ENCODE results near the gene SEC23IP.
"Not testable (repeated sequence)": the region's sequence is repeated elsewhere in the genome, so short reads cannot be mapped to it uniquely, and the experiment has no call there.

SEC23IP gene

DNA sequence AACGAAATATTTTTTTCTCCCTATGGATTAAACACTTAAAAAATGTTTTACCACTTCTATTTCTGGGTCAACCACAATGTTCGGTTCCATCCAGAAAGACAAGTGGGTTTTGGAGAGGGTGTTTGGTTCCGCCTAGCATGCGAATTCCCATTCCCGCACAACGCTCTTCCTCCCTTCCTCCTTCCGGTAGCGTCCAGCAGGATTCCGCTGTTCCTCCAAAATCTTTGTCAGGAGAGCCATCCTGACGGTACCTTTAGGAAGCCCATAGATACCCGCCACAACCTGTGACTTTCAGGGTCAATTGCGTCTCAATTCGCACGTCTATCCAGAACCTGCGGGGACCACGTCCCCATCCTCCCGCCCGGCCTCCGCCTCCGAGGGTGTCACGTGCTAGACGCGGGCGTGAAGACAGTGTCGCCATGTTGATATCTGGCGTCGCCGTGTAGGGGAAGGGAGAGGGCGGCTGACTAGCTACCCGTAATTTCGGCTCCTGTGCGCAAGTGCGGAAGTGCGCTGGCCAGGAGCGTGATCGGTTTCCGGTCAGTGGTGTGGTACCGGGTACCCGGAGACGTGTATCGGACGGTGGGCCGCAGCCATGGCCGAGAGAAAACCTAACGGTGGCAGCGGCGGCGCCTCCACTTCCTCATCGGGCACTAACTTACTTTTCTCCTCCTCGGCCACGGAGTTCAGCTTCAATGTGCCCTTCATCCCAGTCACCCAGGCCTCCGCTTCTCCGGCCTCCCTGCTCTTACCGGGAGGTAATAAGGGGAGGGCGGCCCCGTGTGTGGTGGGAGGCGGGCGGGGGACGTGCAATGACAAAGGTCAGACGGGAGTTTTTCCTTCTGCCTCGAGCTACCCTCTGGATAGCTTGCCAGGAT is at the start of gene SEC23IP:
Gene SEC23IP, plus strand, starts transcription at position 543 of the 878 bp plus-strand sequence. Its CDS starts 53 bp downstream, at position 596.
- DNase-seq (ENCODE audit: low read depth) = peak; percentile 84

DNA sequence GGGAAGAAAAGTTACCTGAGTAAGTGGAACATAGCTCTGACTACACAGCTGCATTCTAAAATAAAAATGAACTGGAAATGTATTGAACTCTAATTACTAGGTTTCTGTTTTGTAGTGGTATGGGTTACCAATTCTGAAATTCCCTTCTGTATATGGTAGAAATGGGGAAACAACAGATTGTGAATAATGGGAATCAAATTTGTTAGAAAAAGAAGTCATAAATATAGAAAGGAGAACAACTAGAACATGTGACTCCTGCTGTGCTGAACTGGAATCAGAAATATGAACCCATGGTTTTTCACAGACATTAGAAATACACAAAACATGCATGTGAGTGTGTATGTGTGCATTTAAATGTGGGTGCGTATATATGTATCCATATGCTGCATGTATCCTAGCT is 46.9 kb upstream of the SEC23IP start:
- no peak for DNase-seq (ENCODE audit: low read depth)

DNA sequence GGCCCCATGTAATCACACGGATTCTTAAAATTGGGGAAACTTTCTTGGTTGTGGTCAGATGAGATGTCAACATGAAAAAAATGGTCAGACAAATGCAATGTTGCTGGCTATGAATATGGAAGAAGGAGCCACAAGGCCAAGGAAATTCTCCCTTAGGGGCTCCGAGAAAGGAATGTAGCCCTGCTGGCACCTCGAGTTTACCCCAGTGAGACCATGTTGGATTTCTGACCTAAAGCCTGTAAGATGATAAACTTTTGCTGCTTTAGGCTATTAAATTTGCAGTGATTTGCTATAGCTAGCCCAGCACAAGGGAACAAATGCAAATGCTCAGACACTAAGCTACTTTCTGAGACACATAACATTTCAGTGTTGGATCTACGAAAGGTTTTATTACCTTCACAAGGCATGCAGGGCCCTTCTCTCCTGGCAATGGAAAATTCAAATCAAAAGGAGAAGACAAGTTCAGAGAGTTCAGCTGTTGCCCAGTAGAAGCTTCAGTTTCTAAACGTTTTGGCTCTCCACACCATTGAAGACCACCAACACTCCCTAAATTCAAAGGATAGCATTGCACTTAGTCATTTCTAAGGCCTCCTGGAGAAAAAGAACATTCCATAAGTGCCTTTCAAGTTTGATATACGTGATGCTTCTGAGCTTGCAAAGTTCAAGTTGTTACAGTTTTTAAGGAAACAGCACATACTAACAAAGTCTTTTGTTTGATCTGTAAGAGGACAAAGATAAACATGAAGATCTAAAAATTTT is 43.3 kb upstream of the SEC23IP start:
- no peak for DNase-seq (ENCODE audit: low read depth)

DNA sequence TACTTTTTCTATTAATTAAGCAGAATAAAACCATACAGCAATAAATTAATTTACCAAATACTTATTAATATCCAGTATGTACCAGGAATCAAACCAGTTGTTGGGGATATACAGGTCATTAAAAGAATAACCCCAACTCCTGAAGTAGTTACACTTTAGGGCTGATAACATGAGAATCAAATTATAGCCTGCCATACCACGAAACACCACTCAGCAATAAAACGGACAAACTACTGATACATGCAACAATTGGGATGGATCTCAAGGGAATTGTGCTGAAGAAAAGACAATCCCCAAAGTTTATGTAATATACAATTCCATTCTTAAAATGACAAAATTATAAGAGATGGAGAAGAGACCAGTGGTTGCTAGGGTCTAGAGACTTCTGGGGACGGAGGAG is 42.6 kb upstream of the SEC23IP start:
- no peak for DNase-seq (ENCODE audit: low read depth)

- DNase-seq (ENCODE audit: low read depth) = no peak
Observed at GRCh38 chr10:119852277-119852676, 40.3 kb upstream of the SEC23IP start.

- DNase-seq (ENCODE audit: low read depth) = no peak
Observed at GRCh38 chr10:119852822-119853221, 39.7 kb upstream of the SEC23IP start.

- DNase-seq (ENCODE audit: low read depth) = no peak
Observed at GRCh38 chr10:119853574-119853973, 39.0 kb upstream of the SEC23IP start.

DNA sequence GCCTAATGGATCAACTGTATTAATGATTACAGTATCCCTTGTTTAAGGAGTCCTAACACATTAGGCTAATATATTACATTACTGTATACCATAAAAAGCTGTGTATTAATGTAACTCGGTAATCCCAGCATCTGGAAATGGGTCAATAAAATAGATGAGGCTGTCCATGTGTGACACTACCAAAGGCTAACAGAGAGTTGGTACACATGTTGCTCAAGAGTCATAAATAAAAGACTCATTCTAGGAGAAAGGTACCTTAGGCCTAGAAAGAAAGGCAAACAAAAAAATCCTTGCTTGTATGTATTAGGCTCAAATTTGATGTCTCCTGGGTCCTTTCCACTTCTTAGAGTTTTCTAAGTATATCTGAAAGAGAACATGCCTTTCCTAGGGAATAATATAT is 34.5 kb upstream of the SEC23IP start:
- DNase-seq (ENCODE audit: low read depth) = no peak

DNA sequence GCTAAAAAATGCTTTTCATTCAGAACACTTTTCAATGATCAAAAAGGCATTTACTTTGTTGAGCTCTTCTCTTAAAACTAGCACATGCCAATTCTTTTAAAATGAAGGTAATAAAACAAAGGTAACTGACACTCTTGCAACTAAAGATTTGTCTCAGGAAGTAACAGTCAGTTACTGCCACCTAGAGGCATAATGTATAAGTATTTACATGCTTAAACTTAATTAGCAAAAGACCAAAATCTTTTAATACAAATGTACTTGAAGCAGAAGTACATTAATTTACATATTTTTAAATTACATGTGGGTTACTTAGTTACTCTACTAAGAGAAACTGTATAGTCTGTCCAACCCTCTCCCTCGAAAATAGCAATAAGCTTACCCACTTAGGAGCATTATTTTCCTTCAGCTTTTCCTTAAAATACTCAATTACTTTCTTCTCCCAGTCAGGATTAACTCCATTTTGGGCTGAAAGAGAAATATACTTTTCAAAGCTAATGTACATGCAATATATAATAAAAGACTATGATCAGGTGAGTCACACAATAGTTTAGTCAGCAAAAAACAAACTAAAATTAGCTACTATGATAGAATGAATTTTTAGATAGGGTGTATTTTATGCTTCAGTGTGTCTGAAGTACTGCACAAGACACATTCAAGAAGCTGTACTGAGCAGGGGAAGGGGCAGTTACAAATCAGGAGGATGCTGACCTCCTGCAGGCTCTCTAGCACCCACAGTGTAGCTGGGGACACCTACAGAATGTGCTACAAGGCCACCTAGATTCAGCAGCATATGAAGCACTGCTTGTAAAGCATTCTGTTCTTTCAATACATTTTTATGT is 32.9 kb upstream of the SEC23IP start:
- DNase-seq (ENCODE audit: low read depth) = no peak

- DNase-seq (ENCODE audit: low read depth) = no peak
Observed at GRCh38 chr10:119860866-119861607, 31.5 kb upstream of the SEC23IP start.

- DNase-seq (ENCODE audit: low read depth) = no peak
Observed at GRCh38 chr10:119862524-119862923, 30.0 kb upstream of the SEC23IP start.

- no peak for DNase-seq (ENCODE audit: low read depth)
Observed at GRCh38 chr10:119863951-119864565, 28.5 kb upstream of the SEC23IP start.

DNA sequence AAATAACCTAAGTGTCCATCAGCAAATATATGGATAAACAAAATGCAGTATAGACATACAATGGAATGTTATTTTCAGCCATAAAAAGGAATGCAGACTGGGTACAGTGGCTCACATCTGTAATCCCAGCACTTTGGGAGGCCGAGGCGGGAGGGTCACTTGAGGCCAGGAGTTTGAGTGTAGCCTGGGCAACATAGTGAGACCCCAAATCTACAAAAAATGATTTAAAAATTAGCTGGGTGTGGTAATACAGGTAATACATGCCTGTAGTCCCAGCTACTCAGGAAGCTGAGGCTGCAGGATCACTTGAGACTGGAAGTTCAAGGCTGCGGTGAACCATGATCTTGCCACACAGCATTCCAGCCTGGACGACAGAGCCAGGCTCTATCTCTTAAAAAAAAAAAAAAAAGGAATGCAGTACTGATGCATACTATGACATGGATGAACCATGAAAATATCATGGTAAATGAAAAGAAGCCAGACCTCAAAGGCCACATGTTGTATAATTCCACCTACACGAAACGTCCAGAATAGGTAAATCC is 26.8 kb upstream of the SEC23IP start:
- DNase-seq (ENCODE audit: low read depth) = no peak

GRCh38 chr10:119867317-119867716 is 25.2 kb upstream of the SEC23IP start:
- no peak for DNase-seq (ENCODE audit: low read depth)

- not testable (repeated sequence) for DNase-seq (ENCODE audit: low read depth)
Observed at GRCh38 chr10:119869398-119869797, 23.1 kb upstream of the SEC23IP start.

- peak; percentile 25 for DNase-seq (ENCODE audit: low read depth)
Observed at GRCh38 chr10:119871881-119872609, 20.5 kb upstream of the SEC23IP start.

GRCh38 chr10:119872610-119872859 is 20.0 kb upstream of the SEC23IP start, which contains the start of gene MCMBP:
Gene MCMBP, minus strand, starts transcription at chr10:119872843. Its CDS starts 259 bp downstream, at chr10:119872584.
- DNase-seq (ENCODE audit: low read depth) = no peak

- peak; percentile 80 for DNase-seq (ENCODE audit: low read depth)
Observed at GRCh38 chr10:119872860-119873681, 19.5 kb upstream of the SEC23IP start.

DNA sequence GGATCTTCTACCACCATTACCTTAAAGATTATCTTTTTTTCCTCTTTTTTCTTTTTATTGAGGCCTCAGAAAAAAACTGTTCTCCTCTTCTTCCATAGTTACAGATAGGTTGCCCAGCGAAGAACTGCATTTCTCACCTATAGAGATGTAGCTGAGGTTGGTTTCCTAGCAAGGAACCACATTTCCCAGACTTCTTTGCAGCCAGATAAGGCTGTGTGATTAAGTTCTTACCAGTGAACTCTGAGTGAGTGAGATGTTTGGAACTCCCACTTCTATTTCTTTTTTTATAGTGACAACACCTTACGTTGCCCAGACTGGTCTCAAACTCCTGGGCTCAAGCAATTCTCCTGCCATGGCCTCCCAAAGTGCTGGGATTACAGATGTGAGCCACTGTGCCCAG is 14.0 kb upstream of the SEC23IP start:
- DNase-seq (ENCODE audit: low read depth) = no peak
